ENCODE data around the gene NINJ1.

DNA sequence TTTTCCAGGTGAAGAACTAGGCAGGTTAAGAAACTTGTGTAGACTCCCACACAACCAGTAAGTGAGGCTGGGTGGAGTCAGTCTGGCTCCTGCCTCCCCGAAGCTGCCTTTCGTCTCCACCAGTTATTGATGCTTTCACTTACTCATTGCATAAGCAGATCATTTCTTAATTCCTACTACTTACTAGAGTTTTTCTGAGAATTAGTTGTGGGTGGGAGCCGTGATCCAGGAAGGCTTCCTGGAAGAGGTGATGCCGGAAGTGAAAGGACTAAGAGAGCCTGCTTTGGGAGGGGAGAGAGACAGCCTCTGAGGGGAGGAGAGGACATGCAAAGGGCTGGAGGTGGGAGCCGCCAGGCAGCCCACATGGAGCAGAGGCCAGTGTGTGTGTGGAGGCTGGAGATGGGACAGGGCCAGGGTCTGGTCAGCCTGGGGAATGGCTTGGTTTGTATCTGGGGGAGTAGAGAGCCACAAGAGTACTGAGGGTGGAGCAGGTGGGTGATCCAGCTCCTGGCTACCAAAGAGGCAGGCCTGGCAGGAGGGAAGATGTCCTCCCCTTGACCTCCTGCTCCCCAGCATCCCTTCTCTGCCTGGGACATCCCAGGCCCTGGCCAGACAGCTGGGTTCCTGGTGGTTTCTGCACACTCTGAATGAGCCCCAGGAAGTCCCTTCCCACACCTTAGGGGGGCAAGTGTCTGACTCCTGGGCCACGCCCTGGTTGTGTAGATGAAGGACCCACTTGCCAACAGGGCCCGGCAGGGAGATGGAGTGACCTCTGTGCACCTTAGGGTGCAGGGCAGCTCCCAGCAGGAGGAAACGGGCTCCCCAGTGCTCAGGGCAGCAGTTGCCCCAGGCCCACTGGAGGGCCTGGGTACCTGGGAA lies 50.2 kb downstream of the NINJ1 start:
- TF ChIP-seq POLR2A (IDR thresholded peaks at IDR 0.05) = no peak
- TF ChIP-seq, protein P1, sequence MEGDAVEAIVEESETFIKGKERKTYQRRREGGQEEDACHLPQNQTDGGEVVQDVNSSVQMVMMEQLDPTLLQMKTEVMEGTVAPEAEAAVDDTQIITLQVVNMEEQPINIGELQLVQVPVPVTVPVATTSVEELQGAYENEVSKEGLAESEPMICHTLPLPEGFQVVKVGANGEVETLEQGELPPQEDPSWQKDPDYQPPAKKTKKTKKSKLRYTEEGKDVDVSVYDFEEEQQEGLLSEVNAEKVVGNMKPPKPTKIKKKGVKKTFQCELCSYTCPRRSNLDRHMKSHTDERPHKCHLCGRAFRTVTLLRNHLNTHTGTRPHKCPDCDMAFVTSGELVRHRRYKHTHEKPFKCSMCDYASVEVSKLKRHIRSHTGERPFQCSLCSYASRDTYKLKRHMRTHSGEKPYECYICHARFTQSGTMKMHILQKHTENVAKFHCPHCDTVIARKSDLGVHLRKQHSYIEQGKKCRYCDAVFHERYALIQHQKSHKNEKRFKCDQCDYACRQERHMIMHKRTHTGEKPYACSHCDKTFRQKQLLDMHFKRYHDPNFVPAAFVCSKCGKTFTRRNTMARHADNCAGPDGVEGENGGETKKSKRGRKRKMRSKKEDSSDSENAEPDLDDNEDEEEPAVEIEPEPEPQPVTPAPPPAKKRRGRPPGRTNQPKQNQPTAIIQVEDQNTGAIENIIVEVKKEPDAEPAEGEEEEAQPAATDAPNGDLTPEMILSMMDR (IDR thresholded peaks at IDR 0.05) = no peak
